ENCODE measurements around the gene GNB1L. TPM values are rescaled to one million over a fixed set of nuclear protein-coding genes. Genes with fewer than 3 reads are reported as not detected.

GNB1L gene
- total RNA-seq, 1 experiment from 2014 or later: 27.0 TPM

GRCh38 chr22:19786264-19786585 is 68.4 kb downstream of the GNB1L start:
- TF ChIP-seq CTCF (conservative IDR thresholded peaks at IDR 0.05; ENCODE audit: low read depth, low read length): no peak
- no peak for TF ChIP-seq EZH2 (IDR thresholded peaks at IDR 0.05; ENCODE audit: low read length, unreplicated experiment)
- TF ChIP-seq EZH2phosphoT487 (IDR thresholded peaks at IDR 0.05; ENCODE audit: borderline replicate concordance, low read length): no peak
- ChIA-PET CTCF (no interaction called here), POLR2A (ENCODE audit: unreplicated experiment) (no interaction called here)
- Histone ChIP-seq H3K27ac (ENCODE audit: low read length) (no peak overlapping the region), H3K4me3 (ENCODE audit: low read length) (no peak overlapping the region), H3K4me2 (ENCODE audit: low read length) (no peak overlapping the region), H3K79me2 (ENCODE audit: low read length) (no peaks in the 10 kb centered on the region), H3F3A (ENCODE audit: low read length, unreplicated experiment) (no peaks in the 10 kb centered on the region), H3K36me3 (ENCODE audit: low read depth, low read length) (no peaks in the 10 kb centered on the region), H2AFZ (ENCODE audit: low read length) (no peak overlapping the region), H3K27me3 (ENCODE audit: low read length) (no peaks in the 10 kb centered on the region), H4K20me1 (ENCODE audit: low read length) (no peaks in the 10 kb centered on the region), H3K9ac (ENCODE audit: low read length) (no peak overlapping the region), H3K4me1 (ENCODE audit: insufficient read depth, low read length) (no peaks in the 10 kb centered on the region), H3K9me2 (replicated peaks; ENCODE audit: low read length) (no peaks in the 10 kb centered on the region), H3K9me3 (ENCODE audit: low read length) (no peaks in the 10 kb centered on the region)
- intact Hi-C loops (cut with micrococcal nuclease): no loop called here
- DNase-seq (no peak), ATAC-seq (no peak)
- BruUV-seq (replicated peaks): no TSS peak

- no peaks in the 10 kb centered on the region for H3K27me3 ChIP-seq (ENCODE audit: low read length)
- H3F3A ChIP-seq (ENCODE audit: low read length, unreplicated experiment): no peaks in the 10 kb centered on the region
- CTCF ChIA-PET: no interaction called here
- H2AFZ ChIP-seq (ENCODE audit: low read length): no peak overlapping the region
- no peak for DNase-seq
- H3K79me2 ChIP-seq (ENCODE audit: low read length): no peaks in the 10 kb centered on the region
- H3K9ac ChIP-seq (ENCODE audit: low read length): no peak overlapping the region
- no peaks in the 10 kb centered on the region for H3K4me1 ChIP-seq (ENCODE audit: insufficient read depth, low read length)
- intact Hi-C loops (cut with micrococcal nuclease): no loop called here
- no TSS peak for BruUV-seq (replicated peaks)
- no peak overlapping the region for H3K4me3 ChIP-seq (ENCODE audit: low read length)
- H4K20me1 ChIP-seq (ENCODE audit: low read length): no peaks in the 10 kb centered on the region
- no peaks in the 10 kb centered on the region for H3K9me2 ChIP-seq (replicated peaks; ENCODE audit: low read length)
- POLR2A ChIA-PET (ENCODE audit: unreplicated experiment): no interaction called here
- no peak for TF ChIP-seq EZH2 (IDR thresholded peaks at IDR 0.05; ENCODE audit: low read length, unreplicated experiment)
- TF ChIP-seq EZH2phosphoT487 (IDR thresholded peaks at IDR 0.05; ENCODE audit: borderline replicate concordance, low read length): no peak
- TF ChIP-seq CTCF (conservative IDR thresholded peaks at IDR 0.05; ENCODE audit: low read depth, low read length): no peak
- no peak overlapping the region for H3K27ac ChIP-seq (ENCODE audit: low read length)
- H3K4me2 ChIP-seq (ENCODE audit: low read length): no peak overlapping the region
- H3K9me3 ChIP-seq (ENCODE audit: low read length): no peaks in the 10 kb centered on the region
- no peaks in the 10 kb centered on the region for H3K36me3 ChIP-seq (ENCODE audit: low read depth, low read length)
- ATAC-seq: no peak
Observed at GRCh38 chr22:19785461-19786263, 69.0 kb downstream of the GNB1L start.

GRCh38 chr22:19784384-19785175 is 70.1 kb downstream of the GNB1L start:
- no peak overlapping the region for H3K9ac ChIP-seq (ENCODE audit: low read length)
- TF ChIP-seq CTCF (conservative IDR thresholded peaks at IDR 0.05; ENCODE audit: low read depth, low read length) (no peak), EZH2phosphoT487 (IDR thresholded peaks at IDR 0.05; ENCODE audit: borderline replicate concordance, low read length) (no peak), EZH2 (IDR thresholded peaks at IDR 0.05; ENCODE audit: low read length, unreplicated experiment) (no peak)

More at GRCh38 chr22:19784384-19785175, 70.1 kb downstream of the GNB1L start:
- H3K9me3 ChIP-seq (ENCODE audit: low read length): no peaks in the 10 kb centered on the region
- no peak overlapping the region for H3K4me2 ChIP-seq (ENCODE audit: low read length)
- no peak overlapping the region for H3K27ac ChIP-seq (ENCODE audit: low read length)
- H2AFZ ChIP-seq (ENCODE audit: low read length): no peak overlapping the region
- no peaks in the 10 kb centered on the region for H3F3A ChIP-seq (ENCODE audit: low read length, unreplicated experiment)
- H3K4me3 ChIP-seq (ENCODE audit: low read length): no peak overlapping the region
- no peaks in the 10 kb centered on the region for H3K27me3 ChIP-seq (ENCODE audit: low read length)
- no peaks in the 10 kb centered on the region for H3K36me3 ChIP-seq (ENCODE audit: low read depth, low read length)
- H3K4me1 ChIP-seq (ENCODE audit: insufficient read depth, low read length): peaks cover 8% of the 10 kb centered on the region; the same call in 1 of the 2 replicates
- BruUV-seq (replicated peaks): no TSS peak
- CTCF ChIA-PET: no interaction called here
- no peaks in the 10 kb centered on the region for H4K20me1 ChIP-seq (ENCODE audit: low read length)
- DNase-seq: no peak
- intact Hi-C loops (cut with micrococcal nuclease): no loop called here
- POLR2A ChIA-PET (ENCODE audit: unreplicated experiment): no interaction called here
- no peaks in the 10 kb centered on the region for H3K9me2 ChIP-seq (replicated peaks; ENCODE audit: low read length)
- no peak for ATAC-seq
- no peaks in the 10 kb centered on the region for H3K79me2 ChIP-seq (ENCODE audit: low read length)
